Measurements from ENCODE around the gene HDDC3.

HDDC3 gene

GRCh38 chr15:90953947-90954711 lies 21.8 kb upstream of the HDDC3 start:
- DNase-seq (ENCODE audit: low spot score), result no peak

GRCh38 chr15:90952901-90953677 lies 20.7 kb upstream of the HDDC3 start:
- no peak for DNase-seq (ENCODE audit: low spot score)

- no peak for DNase-seq (ENCODE audit: low spot score)
Observed at GRCh38 chr15:90950676-90951075, 18.3 kb upstream of the HDDC3 start.

GRCh38 chr15:90949979-90950675 lies 17.8 kb upstream of the HDDC3 start:
- DNase-seq (ENCODE audit: low spot score), result no peak

DNA sequence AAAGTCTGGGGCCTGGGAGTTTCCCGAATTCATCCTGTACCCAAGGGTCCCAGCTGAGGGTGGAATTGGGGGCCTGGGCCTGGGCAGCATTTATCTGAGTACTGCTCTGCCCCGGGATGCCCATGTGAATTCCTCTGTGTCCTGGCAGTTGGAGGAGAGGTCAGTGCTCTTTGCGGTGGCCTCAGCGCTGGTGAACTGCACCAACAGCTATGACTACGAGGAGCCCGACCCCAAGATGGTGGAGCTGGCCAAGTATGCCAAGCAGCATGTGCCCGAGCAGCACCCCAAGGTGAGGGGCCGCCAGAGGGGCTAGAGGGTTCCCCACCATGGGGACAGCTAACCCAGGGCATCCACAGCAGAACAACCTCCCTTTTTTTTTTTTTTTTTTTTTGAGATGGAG lies 16.2 kb upstream of the HDDC3 start:
- no peak for DNase-seq (ENCODE audit: low spot score)

GRCh38 chr15:90947577-90948357 lies 15.4 kb upstream of the HDDC3 start:
- DNase-seq (ENCODE audit: low spot score), result no peak

DNA sequence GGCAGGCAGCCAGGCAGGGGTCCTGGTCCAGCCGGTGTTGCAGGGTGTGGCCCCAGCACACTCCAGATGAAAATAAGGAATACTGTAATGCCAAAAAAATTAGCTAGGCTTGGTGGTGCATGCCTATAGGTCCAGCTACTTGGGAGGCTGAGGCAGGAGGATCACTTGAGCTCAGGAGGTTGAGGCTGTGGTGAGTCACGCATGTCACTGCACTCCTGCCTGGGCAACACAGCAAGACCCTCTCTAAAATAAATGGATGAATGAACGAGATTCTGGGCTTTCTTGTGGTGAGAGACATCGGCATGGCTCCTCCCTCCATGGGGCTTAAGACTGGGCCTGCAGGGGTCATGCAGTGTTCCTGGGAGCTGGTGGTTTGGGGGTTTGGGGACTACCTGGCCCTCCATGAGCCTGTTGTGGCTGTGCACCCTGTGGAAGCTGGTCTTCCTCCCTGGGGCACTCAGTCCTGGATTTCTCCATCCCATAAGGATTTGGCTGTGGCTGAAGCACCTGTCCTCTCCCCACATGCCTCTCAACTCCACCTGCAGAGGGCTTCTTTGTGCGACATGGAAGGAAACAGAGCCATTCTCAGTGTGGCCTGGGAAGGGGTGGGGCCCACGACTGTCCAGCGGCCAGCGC lies 14.7 kb upstream of the HDDC3 start:
- DNase-seq (ENCODE audit: low spot score), result no peak

DNA sequence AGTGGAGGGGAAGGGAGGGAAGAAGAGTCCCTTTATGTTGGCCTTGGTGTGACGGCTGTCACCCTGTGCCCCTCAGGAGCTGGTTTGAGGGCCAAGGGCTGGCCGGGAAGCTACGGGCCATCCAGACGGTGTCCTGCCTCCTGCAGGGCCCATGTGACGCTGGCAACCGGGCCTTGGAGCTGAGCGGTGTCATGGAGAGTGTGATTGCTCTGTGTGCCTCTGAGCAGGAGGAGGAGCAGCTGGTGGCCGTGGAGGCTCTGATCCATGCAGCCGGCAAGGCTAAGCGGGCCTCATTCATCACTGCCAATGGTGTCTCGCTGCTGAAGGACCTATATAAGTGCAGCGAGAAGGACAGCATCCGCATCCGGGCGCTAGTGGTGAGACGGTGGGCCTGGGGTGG lies 14.2 kb upstream of the HDDC3 start:
- no peak for DNase-seq (ENCODE audit: low spot score)

DNA sequence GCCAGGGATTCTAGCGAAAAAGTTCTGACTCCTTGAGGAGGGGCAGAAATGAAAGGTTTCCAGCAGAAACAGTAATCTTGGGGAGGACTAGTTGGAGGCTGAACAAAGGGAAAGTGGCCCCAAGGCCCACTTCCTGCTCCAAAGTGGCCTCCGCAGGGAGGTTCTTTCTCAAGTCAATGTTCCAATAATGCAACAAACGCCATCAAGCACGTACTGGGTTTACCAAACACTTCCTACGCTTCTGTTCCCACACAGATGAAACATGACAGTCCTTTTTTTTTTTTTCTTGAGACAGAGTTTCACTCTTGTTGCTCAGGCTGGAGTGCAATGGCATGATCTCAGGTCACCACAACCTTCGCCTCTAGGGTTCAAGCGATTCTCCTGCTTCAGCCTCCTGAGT lies 12.7 kb upstream of the HDDC3 start:
- DNase-seq (ENCODE audit: low spot score), result no peak

DNA sequence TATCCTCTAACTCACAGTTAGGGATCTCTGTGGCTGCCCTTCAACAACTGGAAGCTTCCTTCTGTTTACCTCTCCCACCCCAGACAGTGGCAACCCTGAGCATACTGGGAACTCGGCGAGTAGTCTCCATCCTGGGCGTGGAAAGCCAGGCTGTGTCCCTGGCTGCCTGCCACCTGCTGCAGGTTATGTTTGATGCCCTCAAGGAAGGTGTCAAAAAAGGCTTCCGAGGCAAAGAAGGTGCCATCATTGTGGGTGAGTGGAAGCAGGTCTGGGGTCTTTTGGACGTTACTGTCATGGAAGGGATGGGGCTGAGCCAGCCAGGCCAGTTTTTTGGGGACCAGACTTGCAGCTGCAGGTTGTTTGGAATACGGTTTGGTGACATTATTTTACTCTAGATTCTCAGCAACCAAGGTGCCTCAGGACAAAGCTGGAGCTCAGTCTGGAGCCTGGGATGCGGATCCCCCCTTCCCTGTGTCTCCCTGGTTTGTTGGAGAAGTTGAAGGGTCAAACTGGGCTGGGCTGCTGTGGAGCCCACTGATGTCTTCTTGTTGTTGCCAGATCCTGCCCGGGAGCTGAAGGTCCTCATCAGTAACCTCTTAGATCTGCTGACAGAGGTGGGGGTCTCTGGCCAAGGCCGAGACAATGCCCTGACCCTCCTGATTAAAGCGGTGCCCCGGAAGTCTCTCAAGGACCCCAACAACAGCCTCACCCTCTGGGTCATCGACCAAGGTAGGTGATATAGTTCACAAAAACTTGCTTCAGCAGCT lies 10.2 kb upstream of the HDDC3 start:
- no peak for DNase-seq (ENCODE audit: low spot score)

DNA sequence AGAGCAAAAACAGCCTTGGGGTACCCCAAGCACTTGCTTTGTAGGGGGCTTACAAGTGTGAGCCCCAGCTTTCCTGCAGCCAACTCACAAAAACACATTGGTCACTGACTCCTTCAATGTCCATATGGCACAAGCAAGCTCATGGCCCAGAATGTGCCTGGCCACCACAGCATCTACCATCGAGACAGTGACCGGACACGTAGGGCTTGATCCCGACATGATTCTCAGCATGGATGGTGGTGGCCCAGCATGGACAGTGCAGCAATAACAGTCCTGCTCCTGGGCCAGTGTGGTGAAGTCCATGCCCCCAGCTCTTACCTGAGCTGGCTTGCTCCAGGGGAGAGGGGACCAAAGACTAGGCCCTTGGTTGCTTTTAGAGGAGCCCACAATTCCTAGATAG lies 8.7 kb upstream of the HDDC3 start:
- no peak for DNase-seq (ENCODE audit: low spot score)

- no peak for DNase-seq (ENCODE audit: low spot score)
Observed at GRCh38 chr15:90939756-90940155, 7.4 kb upstream of the HDDC3 start.

DNA sequence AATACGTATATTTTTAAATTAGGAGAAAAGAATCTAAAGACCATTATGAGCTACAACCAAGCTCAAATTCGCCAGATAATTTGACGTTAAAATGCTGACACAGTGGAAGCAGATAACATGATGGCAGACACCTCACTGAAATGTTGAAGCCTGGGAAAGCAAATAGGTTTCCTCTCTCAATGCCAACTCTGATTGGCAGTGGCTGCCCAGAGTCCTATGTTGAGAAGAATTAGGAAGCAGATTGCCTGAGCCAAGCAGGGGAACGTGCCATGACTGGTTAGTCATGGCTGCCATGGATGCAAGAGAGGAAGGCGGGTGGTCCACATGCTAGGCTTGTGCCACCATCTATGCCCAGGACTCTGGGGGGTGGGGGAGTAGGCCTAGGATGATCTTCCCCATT lies 5.9 kb upstream of the HDDC3 start:
- DNase-seq (ENCODE audit: low spot score), result no peak

- no peak for DNase-seq (ENCODE audit: low spot score)
Observed at GRCh38 chr15:90936823-90937222, 4.5 kb upstream of the HDDC3 start.

- peak; percentile 95 for DNase-seq (ENCODE audit: low spot score)
Observed at GRCh38 chr15:90934949-90935751, 2.8 kb upstream of the HDDC3 start, which contains the start of gene UNC45A. Gene UNC45A, plus strand, starts transcription at chr15:90935285. Its CDS starts 40 bp downstream, at chr15:90935325.

- DNase-seq (ENCODE audit: low spot score), result peak; percentile 89
Observed at GRCh38 chr15:90934256-90934948, 2.1 kb upstream of the HDDC3 start.

DNA sequence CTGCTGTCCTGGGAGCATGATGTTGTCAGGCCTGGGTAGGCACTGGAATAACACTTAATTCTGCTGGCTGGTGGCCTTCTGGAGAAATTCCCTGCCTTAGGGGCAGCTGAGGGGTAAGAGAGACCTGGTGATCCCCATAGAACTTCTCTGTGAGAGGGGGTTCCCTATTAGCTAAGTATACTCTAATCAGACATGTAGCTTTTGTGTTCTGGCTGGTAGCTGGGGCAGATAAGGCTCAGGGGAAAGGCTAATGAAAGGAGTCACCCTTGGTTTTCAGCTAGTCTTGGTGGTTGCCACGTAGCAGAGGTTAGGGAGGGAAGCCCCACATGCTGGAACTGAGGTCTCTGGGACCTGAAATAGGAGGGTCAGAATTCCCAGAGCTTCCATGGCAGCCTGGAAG lies 952 bp upstream of the HDDC3 start:
- peak; percentile 67 for DNase-seq (ENCODE audit: low spot score)

GRCh38 chr15:90932660-90932991 lies 277 bp upstream of the HDDC3 start:
- no peak for DNase-seq (ENCODE audit: low spot score)

- DNase-seq (ENCODE audit: low spot score), result no peak
Observed at GRCh38 chr15:90931575-90931827, 848 bp downstream of the HDDC3 start.
